ENCODE measurements around the gene PRR35.

The PRR35 gene

DNA sequence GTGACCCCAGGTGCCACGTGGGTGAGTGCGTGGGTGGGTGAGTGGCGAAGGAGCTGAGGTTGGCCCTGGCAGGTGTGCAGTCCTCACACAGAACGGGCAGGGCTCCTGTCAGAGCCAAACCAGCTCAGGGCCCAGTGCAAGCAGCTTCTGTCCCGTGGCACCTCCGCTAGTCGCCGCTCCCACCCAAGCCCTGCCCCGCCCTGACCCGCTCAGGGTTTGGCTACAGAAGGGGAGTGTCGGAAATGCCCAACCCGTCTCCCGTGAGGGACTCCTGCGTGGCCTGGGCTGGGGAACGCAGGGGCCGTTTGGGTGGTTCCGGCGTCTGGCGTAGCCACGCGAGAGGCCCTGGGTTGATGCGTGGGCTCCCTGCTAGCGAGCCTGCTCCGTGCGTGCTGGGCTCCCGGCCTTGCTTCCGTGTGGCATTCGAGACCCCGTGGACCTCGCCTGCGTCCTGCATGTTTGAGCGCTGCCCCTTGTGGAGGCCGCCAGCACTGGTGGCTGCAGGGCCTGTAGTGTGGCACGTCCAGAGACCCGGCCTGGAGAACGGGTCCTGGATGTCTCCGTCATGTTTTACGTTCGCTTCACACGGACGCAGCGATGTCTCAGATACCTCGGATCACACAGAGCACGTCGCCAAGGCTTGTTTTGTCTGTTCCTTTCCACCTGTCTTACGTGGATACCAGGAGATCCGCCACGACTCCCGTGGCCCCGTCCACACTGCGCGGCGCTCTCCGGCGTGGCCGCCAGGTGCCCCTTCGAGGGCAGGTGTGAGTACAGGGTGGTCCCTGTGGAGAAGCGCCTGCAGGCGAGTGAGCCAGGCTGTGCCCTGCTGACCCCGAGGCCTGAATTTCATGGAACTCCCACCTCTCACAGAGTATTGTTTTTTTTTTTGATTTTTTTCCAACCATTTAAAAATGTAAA lies 22.5 kb upstream of the PRR35 start:
- H3K27me3 ChIP-seq (ENCODE audit: insufficient read depth, low read length), result no peaks in the 10 kb centered on the region
- H2AFZ ChIP-seq (ENCODE audit: low read length, unreplicated experiment), result no peak overlapping the region
- peaks cover 37% of the 10 kb centered on the region for H3K4me1 ChIP-seq (ENCODE audit: control insufficient read depth, insufficient read depth, low read length, unreplicated experiment)
- H3K79me2 ChIP-seq (ENCODE audit: control insufficient read depth, insufficient read depth, low read length, unreplicated experiment), result peaks cover 92% of the 10 kb centered on the region
- no peaks in the 10 kb centered on the region; the same call in 1 of the 2 replicates for H3K36me3 ChIP-seq (ENCODE audit: insufficient read depth, low read length)
- H3K27ac ChIP-seq (ENCODE audit: low read depth, low read length), result no peak overlapping the region
- H3K4me3 ChIP-seq (ENCODE audit: low read depth, low read length), result no peak overlapping the region

DNA sequence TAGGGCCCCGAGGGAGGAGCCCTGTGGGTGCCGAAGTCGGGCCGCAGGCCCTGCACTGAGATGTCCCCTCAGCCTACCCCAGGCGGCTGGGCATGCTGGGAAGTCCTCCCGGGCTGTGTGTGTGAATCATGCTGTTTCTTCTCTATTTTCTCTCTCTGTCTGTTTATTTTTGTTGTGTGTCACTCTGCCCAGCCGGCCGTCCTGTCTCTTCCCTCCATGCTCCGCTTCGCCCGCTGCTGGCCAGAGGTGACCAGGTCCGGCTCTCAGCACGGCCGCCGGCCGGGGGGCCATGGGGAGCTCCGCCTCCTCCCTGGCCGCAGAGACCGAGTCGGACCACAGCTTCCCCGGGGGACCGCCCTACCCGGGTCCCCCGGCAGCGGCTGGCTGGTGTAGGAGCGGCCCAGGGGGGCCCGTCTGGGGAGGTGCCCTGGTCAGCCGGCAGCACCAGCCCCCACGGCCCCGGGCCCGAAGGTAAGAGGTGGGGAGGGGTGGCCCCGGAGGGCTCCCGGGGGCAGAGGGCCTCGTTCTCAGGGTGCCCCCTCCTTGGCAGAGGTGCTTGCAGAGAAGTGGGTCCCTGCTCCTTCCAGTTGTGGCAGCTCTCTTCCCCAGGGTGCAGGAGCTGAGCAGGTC lies 20.2 kb upstream of the PRR35 start:
- Histone ChIP-seq H3K4me3 (ENCODE audit: low read depth, low read length) (no peak overlapping the region), H3K27ac (ENCODE audit: low read depth, low read length) (peak overlapping the region; percentile 32; the same call in 1 of the 2 replicates), H3K36me3 (ENCODE audit: insufficient read depth, low read length) (no peaks in the 10 kb centered on the region; the same call in 1 of the 2 replicates), H3K4me1 (ENCODE audit: control insufficient read depth, insufficient read depth, low read length, unreplicated experiment) (peaks cover 23% of the 10 kb centered on the region), H3K79me2 (ENCODE audit: control insufficient read depth, insufficient read depth, low read length, unreplicated experiment) (peaks cover 92% of the 10 kb centered on the region), H3K27me3 (ENCODE audit: insufficient read depth, low read length) (no peaks in the 10 kb centered on the region), H2AFZ (ENCODE audit: low read length, unreplicated experiment) (no peak overlapping the region)

DNA sequence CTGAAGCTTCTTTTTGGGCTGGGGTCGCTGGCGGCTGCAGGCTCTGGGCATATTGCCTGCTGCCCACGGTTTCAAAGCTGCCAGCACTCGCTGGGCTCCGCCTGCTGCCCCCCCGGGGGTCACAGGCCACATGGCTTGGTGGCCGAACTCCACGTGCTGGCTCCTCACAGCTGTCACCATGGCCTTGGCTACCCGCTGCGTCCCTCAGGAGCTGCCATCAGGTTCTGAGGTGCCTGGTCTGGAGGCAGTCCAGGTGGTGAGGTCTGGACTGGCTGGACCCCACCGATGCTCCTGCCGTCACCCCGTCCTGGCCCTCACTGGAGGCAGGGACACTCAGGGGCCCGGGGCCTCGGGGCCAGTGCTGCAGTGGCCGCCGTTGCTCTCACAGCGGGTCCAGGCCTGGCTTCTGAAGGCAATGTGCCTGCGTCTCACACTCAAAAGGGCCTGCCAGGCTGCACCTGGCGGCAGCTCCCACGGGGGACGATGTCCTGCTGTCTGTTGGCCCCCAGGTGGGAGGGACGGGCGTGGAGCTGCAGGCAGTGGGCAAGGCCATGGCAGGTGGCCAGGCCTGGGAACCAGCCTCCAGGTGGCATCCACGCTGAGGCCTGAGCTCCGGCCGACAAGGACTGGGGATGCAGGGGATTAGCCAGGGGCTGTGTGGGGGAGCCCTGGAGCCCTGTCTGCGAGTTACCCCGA lies 19.4 kb upstream of the PRR35 start:
- peaks cover 92% of the 10 kb centered on the region for H3K79me2 ChIP-seq (ENCODE audit: control insufficient read depth, insufficient read depth, low read length, unreplicated experiment)
- H3K4me1 ChIP-seq (ENCODE audit: control insufficient read depth, insufficient read depth, low read length, unreplicated experiment), result peaks cover 16% of the 10 kb centered on the region
- H2AFZ ChIP-seq (ENCODE audit: low read length, unreplicated experiment), result no peak overlapping the region
- H3K36me3 ChIP-seq (ENCODE audit: insufficient read depth, low read length), result no peaks in the 10 kb centered on the region; the same call in 1 of the 2 replicates
- H3K27me3 ChIP-seq (ENCODE audit: insufficient read depth, low read length), result no peaks in the 10 kb centered on the region
- no peak overlapping the region for H3K4me3 ChIP-seq (ENCODE audit: low read depth, low read length)
- no peak overlapping the region for H3K27ac ChIP-seq (ENCODE audit: low read depth, low read length)

DNA sequence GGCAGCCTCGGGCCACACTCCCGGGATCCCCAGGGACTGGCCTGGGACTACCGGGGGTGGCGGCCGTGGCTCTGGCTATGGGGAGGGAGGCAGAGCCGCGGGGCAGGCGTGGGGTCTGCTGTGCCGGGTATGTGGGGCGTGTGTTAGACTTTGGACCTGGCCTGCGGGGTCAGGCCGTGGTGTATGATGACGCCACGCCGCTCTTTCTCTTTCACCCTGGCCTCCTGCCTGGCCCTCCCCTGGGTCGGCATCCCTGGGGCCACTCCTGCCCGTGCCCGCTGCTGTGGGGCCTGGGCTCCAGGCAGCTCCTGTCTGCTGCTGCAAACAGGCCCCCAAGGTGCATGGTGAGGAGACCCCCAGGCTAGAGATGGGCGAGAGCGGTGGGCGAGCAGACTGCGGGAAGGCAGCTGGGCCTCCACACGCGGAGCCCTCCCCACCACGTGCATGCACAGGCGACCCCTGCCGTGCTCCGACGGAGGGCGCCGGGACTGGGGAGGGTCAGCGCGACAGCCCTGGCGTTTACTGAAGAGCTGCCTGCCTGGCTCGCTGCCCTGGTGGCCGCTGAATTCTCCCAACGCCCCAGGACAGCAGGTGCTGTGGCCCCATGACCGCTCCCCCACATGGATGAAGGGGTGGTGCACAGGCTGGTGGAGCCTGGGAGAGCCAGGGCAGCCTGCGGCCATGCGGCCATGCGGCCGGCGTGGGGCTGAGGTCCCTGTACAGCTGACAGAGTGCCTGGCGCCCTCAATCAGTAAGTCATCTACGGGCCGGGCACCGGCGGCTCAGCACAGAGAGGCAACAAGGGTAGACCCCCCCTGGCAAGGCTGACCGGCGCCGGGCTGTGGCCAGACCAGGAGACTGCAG lies 16.7 kb upstream of the PRR35 start:
- Histone ChIP-seq H3K79me2 (ENCODE audit: control insufficient read depth, insufficient read depth, low read length, unreplicated experiment) (peaks cover 85% of the 10 kb centered on the region), H2AFZ (ENCODE audit: low read length, unreplicated experiment) (no peak overlapping the region), H3K36me3 (ENCODE audit: insufficient read depth, low read length) (no peaks in the 10 kb centered on the region; the same call in 1 of the 2 replicates), H3K27ac (ENCODE audit: low read depth, low read length) (no peak overlapping the region), H3K4me3 (ENCODE audit: low read depth, low read length) (no peak overlapping the region), H3K27me3 (ENCODE audit: insufficient read depth, low read length) (no peaks in the 10 kb centered on the region), H3K4me1 (ENCODE audit: control insufficient read depth, insufficient read depth, low read length, unreplicated experiment) (peaks cover 13% of the 10 kb centered on the region)

DNA sequence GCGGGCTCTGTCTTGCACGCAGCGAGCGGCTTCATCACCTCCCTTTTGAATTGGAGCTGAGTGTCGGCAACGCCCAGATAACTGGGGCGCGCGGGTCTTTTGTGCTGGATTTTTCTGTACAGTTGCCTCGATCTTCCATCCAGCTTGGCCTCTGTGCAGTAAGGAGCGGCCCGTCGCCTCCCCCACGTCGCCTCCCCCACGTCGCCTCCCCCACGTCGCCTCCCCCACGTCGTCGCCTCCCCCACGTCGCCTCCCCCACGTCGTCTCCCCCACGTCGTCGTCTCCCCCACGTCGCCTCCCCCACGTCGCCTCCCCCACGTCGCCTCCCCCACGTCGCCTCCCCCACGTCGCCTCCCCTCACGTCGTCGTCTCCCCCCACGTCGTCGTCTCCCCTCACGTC lies 15.7 kb upstream of the PRR35 start:
- Histone ChIP-seq H3K36me3 (ENCODE audit: insufficient read depth, low read length) (no peaks in the 10 kb centered on the region; the same call in 1 of the 2 replicates), H3K27ac (ENCODE audit: low read depth, low read length) (no peak overlapping the region), H2AFZ (ENCODE audit: low read length, unreplicated experiment) (no peak overlapping the region), H3K4me1 (ENCODE audit: control insufficient read depth, insufficient read depth, low read length, unreplicated experiment) (peaks cover 7% of the 10 kb centered on the region), H3K4me3 (ENCODE audit: low read depth, low read length) (no peak overlapping the region), H3K27me3 (ENCODE audit: insufficient read depth, low read length) (no peaks in the 10 kb centered on the region), H3K79me2 (ENCODE audit: control insufficient read depth, insufficient read depth, low read length, unreplicated experiment) (peaks cover 79% of the 10 kb centered on the region)

DNA sequence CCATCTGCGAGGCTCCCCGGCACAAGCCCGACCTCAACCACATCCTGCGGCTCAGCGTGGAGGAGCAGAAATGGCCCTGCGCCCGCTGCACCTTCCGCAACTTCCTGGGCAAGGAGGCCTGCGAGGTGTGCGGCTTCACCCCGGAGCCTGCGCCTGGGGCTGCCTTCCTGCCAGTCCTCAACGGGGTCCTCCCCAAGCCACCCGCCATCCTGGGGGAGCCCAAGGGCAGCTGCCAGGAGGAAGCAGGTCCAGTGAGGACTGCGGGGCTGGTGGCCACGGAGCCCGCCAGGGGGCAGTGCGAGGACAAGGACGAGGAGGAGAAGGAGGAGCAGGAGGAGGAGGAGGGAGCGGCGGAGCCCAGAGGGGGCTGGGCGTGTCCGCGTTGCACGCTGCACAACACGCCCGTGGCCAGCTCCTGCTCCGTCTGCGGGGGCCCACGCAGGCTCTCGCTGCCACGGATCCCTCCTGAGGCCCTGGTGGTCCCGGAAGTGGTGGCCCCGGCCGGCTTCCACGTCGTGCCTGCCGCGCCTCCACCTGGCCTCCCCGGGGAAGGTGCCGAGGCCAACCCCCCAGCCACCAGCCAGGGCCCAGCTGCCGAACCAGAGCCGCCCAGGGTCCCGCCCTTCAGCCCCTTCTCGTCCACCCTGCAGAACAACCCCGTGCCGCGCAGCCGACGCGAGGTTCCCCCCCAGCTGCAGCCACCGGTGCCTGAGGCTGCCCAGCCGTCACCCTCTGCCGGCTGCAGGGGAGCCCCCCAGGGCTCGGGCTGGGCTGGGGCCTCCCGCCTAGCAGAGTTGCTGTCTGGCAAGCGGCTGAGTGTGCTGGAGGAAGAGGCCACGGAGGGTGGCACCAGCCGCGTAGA lies 13.1 kb upstream of the PRR35 start:
- Histone ChIP-seq H2AFZ (ENCODE audit: low read length, unreplicated experiment) (no peak overlapping the region), H3K4me1 (ENCODE audit: control insufficient read depth, insufficient read depth, low read length, unreplicated experiment) (no peaks in the 10 kb centered on the region), H3K79me2 (ENCODE audit: control insufficient read depth, insufficient read depth, low read length, unreplicated experiment) (peaks cover 58% of the 10 kb centered on the region), H3K27ac (ENCODE audit: low read depth, low read length) (no peak overlapping the region), H3K27me3 (ENCODE audit: insufficient read depth, low read length) (no peaks in the 10 kb centered on the region), H3K36me3 (ENCODE audit: insufficient read depth, low read length) (peaks cover 5% of the 10 kb centered on the region; the same call in 1 of the 2 replicates), H3K4me3 (ENCODE audit: low read depth, low read length) (no peak overlapping the region)

DNA sequence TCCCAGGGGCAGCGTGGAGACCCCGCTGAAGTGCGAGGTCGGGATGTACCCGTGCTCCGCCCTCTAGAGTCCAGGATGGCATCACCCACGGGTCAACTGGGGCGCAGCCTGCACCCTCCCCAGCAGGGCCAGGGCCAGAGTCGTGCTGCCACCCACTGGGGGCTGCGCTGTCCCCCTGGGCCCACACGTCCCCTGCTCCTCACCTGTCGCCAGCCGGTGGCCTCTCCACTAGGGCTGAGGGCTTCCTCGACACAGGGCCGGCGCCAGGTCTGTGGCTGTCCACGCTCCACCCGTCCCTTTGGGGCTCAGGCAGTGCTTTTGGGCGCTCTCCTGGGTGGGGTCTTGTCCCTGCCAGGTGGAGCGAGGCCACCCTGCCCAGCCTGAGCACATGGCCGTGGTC lies 11.6 kb upstream of the PRR35 start:
- Histone ChIP-seq H3K36me3 (ENCODE audit: insufficient read depth, low read length) (peaks cover 5% of the 10 kb centered on the region; the same call in 1 of the 2 replicates), H3K4me3 (ENCODE audit: low read depth, low read length) (no peak overlapping the region), H3K27me3 (ENCODE audit: insufficient read depth, low read length) (no peaks in the 10 kb centered on the region), H2AFZ (ENCODE audit: low read length, unreplicated experiment) (no peak overlapping the region), H3K79me2 (ENCODE audit: control insufficient read depth, insufficient read depth, low read length, unreplicated experiment) (peaks cover 43% of the 10 kb centered on the region), H3K4me1 (ENCODE audit: control insufficient read depth, insufficient read depth, low read length, unreplicated experiment) (peaks cover 4% of the 10 kb centered on the region), H3K27ac (ENCODE audit: low read depth, low read length) (no peak overlapping the region)

DNA sequence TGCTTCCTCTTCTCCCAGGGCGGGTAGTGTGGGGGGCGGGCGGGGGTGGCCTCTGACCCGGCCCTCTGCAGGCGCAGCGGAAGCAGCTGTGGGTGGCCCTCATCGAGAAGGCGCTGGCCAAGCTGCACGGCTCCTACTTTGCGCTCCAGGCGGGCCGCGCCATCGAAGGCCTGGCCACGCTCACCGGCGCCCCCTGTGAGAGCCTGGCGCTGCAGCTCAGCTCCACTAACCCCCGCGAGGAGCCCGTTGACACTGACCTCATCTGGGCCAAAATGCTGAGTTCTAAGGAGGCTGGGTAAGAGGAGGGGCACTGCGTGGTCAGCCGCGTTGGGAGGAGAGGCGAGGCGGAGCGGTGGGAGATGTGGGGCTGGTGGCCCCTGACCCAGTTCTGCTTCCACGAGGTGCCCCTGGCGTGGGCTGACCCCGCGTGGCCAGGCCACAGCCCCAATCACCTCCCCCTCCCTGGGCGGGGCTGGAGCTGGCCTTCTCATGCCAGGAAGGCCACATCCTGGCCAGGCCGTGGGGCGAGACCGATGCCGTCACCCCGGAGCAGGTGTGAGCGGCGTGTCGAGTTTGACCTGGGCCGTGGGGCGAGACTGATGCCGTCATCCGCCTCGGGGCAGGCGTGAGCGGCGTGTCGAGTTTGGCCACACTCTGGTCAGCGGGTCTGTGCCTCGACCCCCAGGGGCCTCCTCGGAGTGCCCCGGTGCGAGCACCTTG lies 10.5 kb upstream of the PRR35 start:
- Histone ChIP-seq H3K27me3 (ENCODE audit: insufficient read depth, low read length) (no peaks in the 10 kb centered on the region), H2AFZ (ENCODE audit: low read length, unreplicated experiment) (no peak overlapping the region), H3K27ac (ENCODE audit: low read depth, low read length) (no peak overlapping the region), H3K4me3 (ENCODE audit: low read depth, low read length) (no peak overlapping the region), H3K79me2 (ENCODE audit: control insufficient read depth, insufficient read depth, low read length, unreplicated experiment) (peaks cover 34% of the 10 kb centered on the region), H3K4me1 (ENCODE audit: control insufficient read depth, insufficient read depth, low read length, unreplicated experiment) (peaks cover 15% of the 10 kb centered on the region), H3K36me3 (ENCODE audit: insufficient read depth, low read length) (peaks cover 5% of the 10 kb centered on the region; the same call in 1 of the 2 replicates)

DNA sequence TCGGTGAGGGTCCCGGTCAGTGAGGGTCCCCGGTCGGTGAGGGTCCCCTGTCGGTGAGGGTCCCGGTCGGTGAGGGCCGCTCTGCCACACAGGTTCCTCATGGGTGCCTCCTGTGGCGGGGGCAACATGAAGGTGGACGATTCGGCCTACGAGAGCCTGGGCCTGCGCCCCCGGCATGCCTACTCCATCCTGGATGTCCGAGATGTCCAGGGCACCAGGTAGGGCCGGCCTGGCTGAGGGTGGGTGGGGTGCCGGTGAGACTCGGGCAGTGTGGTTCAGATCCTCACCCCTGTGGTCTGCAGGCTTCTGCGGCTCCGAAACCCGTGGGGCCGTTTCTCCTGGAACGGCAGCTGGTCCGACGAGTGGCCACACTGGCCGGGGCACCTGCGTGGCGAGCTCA lies 9.0 kb upstream of the PRR35 start:
- Histone ChIP-seq H3K27ac (ENCODE audit: low read depth, low read length) (no peak overlapping the region), H2AFZ (ENCODE audit: low read length, unreplicated experiment) (no peak overlapping the region), H3K27me3 (ENCODE audit: insufficient read depth, low read length) (no peaks in the 10 kb centered on the region), H3K4me3 (ENCODE audit: low read depth, low read length) (no peak overlapping the region), H3K4me1 (ENCODE audit: control insufficient read depth, insufficient read depth, low read length, unreplicated experiment) (peaks cover 22% of the 10 kb centered on the region), H3K79me2 (ENCODE audit: control insufficient read depth, insufficient read depth, low read length, unreplicated experiment) (peaks cover 24% of the 10 kb centered on the region), H3K36me3 (ENCODE audit: insufficient read depth, low read length) (peaks cover 5% of the 10 kb centered on the region; the same call in 1 of the 2 replicates)
